ENCODE data around the gene PTGS2.

The PTGS2 gene

GRCh38 chr1:186633116-186633515, 47.1 kb downstream of the PTGS2 start:
- H3K4me3 ChIP-seq (ENCODE audit: low read length) = no peak overlapping the region
- no peak for DNase-seq (ENCODE audit: low read depth)
- no peak for TF ChIP-seq CTCF (conservative IDR thresholded peaks at IDR 0.05; ENCODE audit: low read depth, low read length)

- DNase-seq (ENCODE audit: low read depth) = no peak
- no peak overlapping the region for H3K4me3 ChIP-seq (ENCODE audit: low read length)
- TF ChIP-seq CTCF (conservative IDR thresholded peaks at IDR 0.05; ENCODE audit: low read depth, low read length) = no peak
Observed at GRCh38 chr1:186629341-186629740, 50.9 kb downstream of the PTGS2 start.

DNA sequence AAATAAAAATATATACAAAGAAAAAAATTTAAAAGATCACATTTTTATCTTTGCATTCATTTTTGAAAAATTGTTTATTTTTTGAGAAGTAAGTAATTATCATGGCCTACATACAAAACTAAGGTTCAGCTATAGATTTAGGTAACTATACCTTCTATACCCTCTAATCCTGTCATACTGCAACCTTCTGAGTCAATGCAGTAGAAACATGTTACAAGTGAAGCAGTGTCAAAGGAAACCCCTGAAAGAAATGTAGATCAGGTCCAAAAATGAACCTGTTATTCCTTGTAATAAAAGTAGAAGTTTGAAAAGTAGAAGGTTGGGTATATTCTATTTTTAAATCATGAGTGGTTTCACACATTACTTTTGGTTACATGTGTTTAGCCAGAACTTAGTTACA, 51.3 kb downstream of the PTGS2 start:
- no peak overlapping the region for H3K4me3 ChIP-seq (ENCODE audit: low read length)
- TF ChIP-seq CTCF (conservative IDR thresholded peaks at IDR 0.05; ENCODE audit: low read depth, low read length) = no peak
- no peak for DNase-seq (ENCODE audit: low read depth)

DNA sequence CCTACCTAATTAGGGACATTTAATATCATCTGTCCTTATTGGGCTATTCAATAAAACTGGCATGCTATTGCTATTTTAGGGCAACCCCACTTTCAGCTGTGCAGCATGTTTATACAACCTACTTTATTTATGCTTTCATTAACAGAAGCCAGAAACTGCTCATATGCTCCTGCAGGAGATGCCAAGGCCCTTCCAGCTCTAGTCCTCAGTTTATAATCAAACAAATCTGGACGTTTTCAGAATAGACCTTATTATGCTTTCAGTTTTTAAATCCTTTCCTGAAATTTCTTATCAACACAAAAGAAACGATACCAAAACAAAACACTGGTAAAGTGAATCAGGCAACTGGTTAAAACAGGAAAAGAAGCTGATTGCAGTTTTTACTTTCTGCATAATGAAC, 53.2 kb downstream of the PTGS2 start:
- no peak for TF ChIP-seq CTCF (conservative IDR thresholded peaks at IDR 0.05; ENCODE audit: low read depth, low read length)
- H3K4me3 ChIP-seq (ENCODE audit: low read length) = no peak overlapping the region
- DNase-seq (ENCODE audit: low read depth) = no peak

DNA sequence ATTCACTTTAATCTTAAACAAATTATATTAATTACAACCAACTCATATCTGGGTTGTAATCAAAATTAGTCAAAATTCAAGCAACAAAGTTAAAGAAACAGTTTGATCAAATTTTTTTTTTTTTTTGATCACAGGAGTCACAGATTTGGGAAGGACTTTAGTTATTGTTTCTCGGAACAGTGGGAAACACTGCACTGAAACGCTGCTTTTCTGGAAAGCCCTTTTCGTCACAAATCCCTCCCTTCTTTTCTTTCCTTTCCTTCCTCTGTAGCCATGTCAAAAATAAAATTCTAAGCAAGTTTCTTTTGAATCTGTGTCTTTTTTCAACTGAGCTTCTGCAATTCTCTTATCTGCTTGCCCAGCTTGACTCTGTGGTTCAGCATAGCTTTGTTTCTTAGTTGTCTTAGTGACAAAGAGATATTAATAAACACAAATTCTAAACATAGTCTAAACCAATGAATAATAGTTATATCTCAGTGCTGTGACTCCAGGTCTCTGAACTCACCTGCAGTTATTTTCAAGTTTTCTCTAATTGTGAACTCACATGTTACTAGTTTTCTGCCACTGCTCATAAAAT, 53.8 kb downstream of the PTGS2 start:
- no peak for TF ChIP-seq CTCF (conservative IDR thresholded peaks at IDR 0.05; ENCODE audit: low read depth, low read length)
- no peak overlapping the region for H3K4me3 ChIP-seq (ENCODE audit: low read length)
- no peak for DNase-seq (ENCODE audit: low read depth)

DNA sequence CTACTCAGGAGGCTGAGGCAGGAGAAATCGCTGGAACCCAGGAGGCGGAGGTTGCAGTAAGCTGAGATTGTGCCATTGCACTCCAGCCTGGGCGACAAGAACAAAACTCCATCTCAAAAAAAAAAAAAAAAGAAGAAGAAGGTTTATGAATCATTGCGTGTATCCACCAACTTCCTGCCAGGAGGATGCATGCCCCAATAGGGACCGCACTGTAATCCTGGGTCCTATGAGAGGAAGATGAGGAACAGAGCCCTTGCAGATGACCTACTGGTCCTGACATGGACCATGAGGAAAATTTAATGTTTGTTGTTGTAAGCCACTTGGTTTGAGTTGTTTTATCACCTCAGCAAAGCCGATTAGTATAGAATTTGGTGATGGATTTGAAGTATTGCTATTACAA, 56.7 kb downstream of the PTGS2 start:
- H3K4me3 ChIP-seq (ENCODE audit: low read length) = no peak overlapping the region
- TF ChIP-seq CTCF (conservative IDR thresholded peaks at IDR 0.05; ENCODE audit: low read depth, low read length) = no peak
- no peak for DNase-seq (ENCODE audit: low read depth)
